GM21360 (cell line): ENCODE data around the gene TPSB2.
"Not testable (repeated sequence)": the region's sequence is repeated elsewhere in the genome, so short reads cannot be mapped to it uniquely, and the experiment has no call there.

Experiments used
- ATAC-seq: cut with Tn5 transposase; IDR thresholded peaks from one replicate; pipeline ENCODE4 v1.9.1; 2021; ENCODE audit warnings: mild to moderate bottlenecking, moderate library complexity; ENCODE audit not compliant: unreplicated experiment

Gene TPSB2

GRCh38 chr16:1243907-1244850 lies 14.2 kb upstream of the TPSB2 start:
- ATAC-seq = not testable (repeated sequence)

- not testable (repeated sequence) for ATAC-seq
These were observed 13.4 kb upstream of the TPSB2 start for GRCh38 chr16:1243363-1243762.

- not testable (repeated sequence) for ATAC-seq
These were observed 11.1 kb upstream of the TPSB2 start for GRCh38 chr16:1241081-1241480.

- not testable (repeated sequence) for ATAC-seq
These were observed 10.5 kb upstream of the TPSB2 start, which contains the start of gene TPSAB1 for GRCh38 chr16:1240436-1240835. TSS of gene TPSAB1 (plus strand) at chr16:1240705. CDS start at chr16:1240939, 234 bp downstream.

GRCh38 chr16:1239575-1239974 lies 9.6 kb upstream of the TPSB2 start:
- ATAC-seq = not testable (repeated sequence)

GRCh38 chr16:1238909-1239308 lies 8.9 kb upstream of the TPSB2 start:
- ATAC-seq = not testable (repeated sequence)

GRCh38 chr16:1237990-1238389 lies 8.0 kb upstream of the TPSB2 start:
- ATAC-seq = no peak

- not testable (repeated sequence) for ATAC-seq
These were observed 6.7 kb upstream of the TPSB2 start for GRCh38 chr16:1236659-1237058.

- not testable (repeated sequence) for ATAC-seq
These were observed 2.2 kb upstream of the TPSB2 start for GRCh38 chr16:1232049-1232748.

GRCh38 chr16:1231301-1231700 lies 1.3 kb upstream of the TPSB2 start:
- ATAC-seq = not testable (repeated sequence)

- not testable (repeated sequence) for ATAC-seq
These were observed 658 bp upstream of the TPSB2 start for GRCh38 chr16:1230471-1231212.

- not testable (repeated sequence) for ATAC-seq
These were observed 508 bp downstream of the TPSB2 start for GRCh38 chr16:1229476-1229875.

- ATAC-seq = not testable (repeated sequence)
These were observed 1.8 kb downstream of the TPSB2 start for GRCh38 chr16:1228227-1228626.

- not testable (repeated sequence) for ATAC-seq
These were observed 3.3 kb downstream of the TPSB2 start for GRCh38 chr16:1226692-1227091.

GRCh38 chr16:1225728-1226311 lies 4.2 kb downstream of the TPSB2 start:
- ATAC-seq = not testable (repeated sequence)

- no peak for ATAC-seq
These were observed 4.9 kb downstream of the TPSB2 start, which contains the start of gene TPSG1 for GRCh38 chr16:1225051-1225451. TSS of gene TPSG1 (minus strand) at chr16:1225268. CDS start at chr16:1225252, 16 bp downstream.

GRCh38 chr16:1224558-1224957 lies 5.4 kb downstream of the TPSB2 start:
- no peak for ATAC-seq

GRCh38 chr16:1223355-1224214 lies 6.4 kb downstream of the TPSB2 start:
- ATAC-seq = no peak

GRCh38 chr16:1222553-1223354 lies 7.2 kb downstream of the TPSB2 start:
- no peak for ATAC-seq
